Neural cell (in vitro differentiated cells): Measurements from ENCODE around the gene SLX4IP. TPM values are rescaled to one million over a fixed set of nuclear protein-coding genes. Genes with fewer than 3 reads are reported as not detected.

Experiments used
- H2AFZ ChIP-seq: fragments of 200-600, 300-800 bp; sonication (generic), shearing (Covaris generic); 2 replicates; pipeline ENCODE4 v1.6.0; 2014; ENCODE audit warnings: low read depth, mild to moderate bottlenecking, antibody characterized with exemption, low read length, moderate library complexity
- H3F3A ChIP-seq: fragments of 200-600 bp; shearing (Covaris generic); 2 replicates; pipeline ENCODE4 v1.6.1; 2016; ENCODE audit warnings: mild to moderate bottlenecking, moderate library complexity, mixed read lengths, antibody characterized with exemption, low read length; ENCODE audit not compliant: insufficient read depth, poor library complexity, severe bottlenecking
- H3K27ac ChIP-seq: fragments of 200-600, 300-800 bp; sonication (generic), shearing (Covaris generic); 2 replicates; pipeline ENCODE4 v1.5.1; 2014; ENCODE audit warnings: mild to moderate bottlenecking, low read length, moderate library complexity
- H3K27me3 ChIP-seq: fragments of 300-800, 200-600 bp; sonication (generic), shearing (Covaris generic); 2 replicates; pipeline ENCODE4 v1.6.0; 2014; ENCODE audit warnings: mild to moderate bottlenecking, low read depth, low read length, moderate library complexity; ENCODE audit not compliant: insufficient read depth
- H3K36me3 ChIP-seq: fragments of 300-800, 200-600 bp; sonication (generic), shearing (Covaris generic); 2 replicates; pipeline ENCODE4 v1.5.1; 2014; ENCODE audit warnings: mild to moderate bottlenecking, antibody characterized with exemption, low read length, moderate library complexity; ENCODE audit not compliant: insufficient read depth
- H3K4me2 ChIP-seq: fragments of 300-800, 200-600 bp; sonication (generic), shearing (Covaris generic); 2 replicates; pipeline ENCODE4 v1.6.0; 2014; ENCODE audit warnings: mild to moderate bottlenecking, low read length
- H3K4me3 ChIP-seq: fragments of 300-800, 200-600 bp; sonication (generic), shearing (Covaris generic); 2 replicates; pipeline ENCODE4 v1.5.1; 2014; ENCODE audit warnings: mild to moderate bottlenecking, low read length, moderate library complexity
- H3K79me2 ChIP-seq: fragments of 200-600 bp; shearing (Covaris generic); replicated peaks from 2 replicates; pipeline ENCODE4 v1.6.0; 2014; ENCODE audit warnings: mild to moderate bottlenecking, low read length, moderate library complexity; ENCODE audit not compliant: insufficient read depth
- H3K9ac ChIP-seq: fragments of 300-800, 200-600 bp; sonication (generic), shearing (Covaris generic); 2 replicates; pipeline ENCODE4 v1.6.1; 2016; ENCODE audit warnings: mild to moderate bottlenecking, low read length, mixed read lengths
- H3K9me2 ChIP-seq: fragments of 200-600 bp; shearing (Covaris generic); 2 replicates; pipeline ENCODE4 v1.6.1; 2016; ENCODE audit warnings: mild to moderate bottlenecking, low read length, mixed read lengths; ENCODE audit not compliant: insufficient read depth
- H3K9me3 ChIP-seq: fragments of 200-600, 300-800 bp; sonication (generic), shearing (Covaris generic); 2 replicates; pipeline ENCODE4 v1.6.1; 2016; ENCODE audit warnings: mild to moderate bottlenecking, mixed run types, low read length, moderate library complexity, mixed read lengths
- H4K20me1 ChIP-seq: fragments of 200-600 bp; shearing (Covaris generic); 2 replicates; pipeline ENCODE4 v1.6.1; 2016; ENCODE audit warnings: mild to moderate bottlenecking, mixed run types; ENCODE audit not compliant: insufficient read depth
- CTCF ChIP-seq: fragments of 450-650 bp; IDR thresholded peaks from 2 replicates; pipeline ENCODE4 v1.5.1; 2014; ENCODE audit warnings: antibody characterized with exemption, mild to moderate bottlenecking, moderate library complexity; ENCODE audit not compliant: poor library complexity, severe bottlenecking
- EP300 ChIP-seq: fragments of 450-650 bp; conservative IDR thresholded peaks from 2 replicates; pipeline ENCODE4 v1.6.1; 2014; ENCODE audit warnings: antibody characterized with exemption, mild to moderate bottlenecking, moderate library complexity; ENCODE audit not compliant: poor library complexity, severe bottlenecking
- EZH2 ChIP-seq: fragments of 200-600, 300-800 bp; shearing (Covaris generic), sonication (generic); IDR thresholded peaks from 2 replicates; pipeline ENCODE4 v1.6.1; 2014; ENCODE audit warnings: antibody characterized with exemption, low read length, borderline replicate concordance, mild to moderate bottlenecking; ENCODE audit not compliant: insufficient read depth, poor library complexity, severe bottlenecking
- MXI1 ChIP-seq: fragments of 450-650 bp; conservative IDR thresholded peaks from 2 replicates; pipeline ENCODE4 v1.6.1; 2014; ENCODE audit warnings: antibody characterized with exemption, mild to moderate bottlenecking; ENCODE audit not compliant: poor library complexity, severe bottlenecking
- POLR2AphosphoS5 ChIP-seq: IDR thresholded peaks from 2 replicates; pipeline ENCODE4 v1.6.1; 2012
- RAD21 ChIP-seq: fragments of 450-650 bp; conservative IDR thresholded peaks from 2 replicates; pipeline ENCODE4 v1.6.1; 2014; ENCODE audit warnings: antibody characterized with exemption, mild to moderate bottlenecking, moderate library complexity
- REST ChIP-seq: IDR thresholded peaks from 2 replicates; pipeline ENCODE4 v1.6.1; 2012; ENCODE audit warnings: borderline replicate concordance
- SMC3 ChIP-seq: fragments of 450-650 bp; conservative IDR thresholded peaks from 2 replicates; pipeline ENCODE4 v1.6.1; 2014; ENCODE audit warnings: antibody characterized with exemption, mild to moderate bottlenecking, moderate library complexity; ENCODE audit not compliant: poor library complexity
- TAF1 ChIP-seq: IDR thresholded peaks from 2 replicates; pipeline ENCODE4 v1.6.1; 2012; ENCODE audit warnings: low read depth
- polyA plus RNA-seq: library from polyadenylated mRNA; depleted of rRNA; stranded (reverse); fragments of >200 nt; gene quantifications from 2 replicates; pipeline ENCODE4 v1.2.3, GENCODE V29; 2014

SLX4IP gene
- polyA plus RNA-seq, 1 donor from 2014 or later = 6.4 TPM

- Histone ChIP-seq H3K9ac (no peak overlapping the region), H3K9me3 (no peaks in the 10 kb centered on the region), H3K4me2 (no peak overlapping the region), H3K4me3 (no peak overlapping the region), H3K27ac (no peak overlapping the region), H3K27me3 (no peaks in the 10 kb centered on the region), H3K36me3 (no peaks in the 10 kb centered on the region), H2AFZ (no peak overlapping the region), H3F3A (no peaks in the 10 kb centered on the region), H3K79me2 (no peaks in the 10 kb centered on the region), H3K9me2 (no peaks in the 10 kb centered on the region), H4K20me1 (no peaks in the 10 kb centered on the region)
- no peak for TF ChIP-seq RAD21
These were observed 39.6 kb downstream of the SLX4IP start for GRCh38 chr20:10474606-10475184.

GRCh38 chr20:10475225-10475624 lies 40.1 kb downstream of the SLX4IP start:
- H3K9me3 ChIP-seq = no peaks in the 10 kb centered on the region
- no peaks in the 10 kb centered on the region for H4K20me1 ChIP-seq
- no peaks in the 10 kb centered on the region for H3F3A ChIP-seq
- TF ChIP-seq REST (no peak), EZH2 (no peak)
- H2AFZ ChIP-seq = no peak overlapping the region
- H3K9me2 ChIP-seq = no peaks in the 10 kb centered on the region
- H3K4me2 ChIP-seq = no peak overlapping the region
- H3K27ac ChIP-seq = no peak overlapping the region
- no peaks in the 10 kb centered on the region for H3K27me3 ChIP-seq
- no peak overlapping the region for H3K4me3 ChIP-seq
- no peak overlapping the region for H3K9ac ChIP-seq
- H3K36me3 ChIP-seq = no peaks in the 10 kb centered on the region
- no peaks in the 10 kb centered on the region for H3K79me2 ChIP-seq

GRCh38 chr20:10476319-10476724 lies 41.2 kb downstream of the SLX4IP start:
- TF ChIP-seq TAF1 (no peak), MXI1 (no peak), SMC3 (no peak), EP300 (no peak), CTCF (no peak), EZH2 (no peak), RAD21 (no peak), POLR2AphosphoS5 (no peak)
- no peak overlapping the region for H3K27ac ChIP-seq
- H3K9me3 ChIP-seq = no peaks in the 10 kb centered on the region
- H3K79me2 ChIP-seq = no peaks in the 10 kb centered on the region
- no peaks in the 10 kb centered on the region for H3K27me3 ChIP-seq
- H2AFZ ChIP-seq = no peak overlapping the region
- no peak overlapping the region for H3K9ac ChIP-seq
- no peak overlapping the region for H3K4me3 ChIP-seq
- no peak overlapping the region for H3K4me2 ChIP-seq
- H3K9me2 ChIP-seq = no peaks in the 10 kb centered on the region
- H3F3A ChIP-seq = no peaks in the 10 kb centered on the region
- H4K20me1 ChIP-seq = no peaks in the 10 kb centered on the region
- H3K36me3 ChIP-seq = no peaks in the 10 kb centered on the region
